GM20000 (cell line): ENCODE results near the gene DHRS1.

Experiments used
- DNase-seq: peaks from one replicate; pipeline ENCODE4 v3.0.0; 2012; ENCODE audit warnings: low spot score
- TF ChIP-seq, protein P1 (sequence below): IDR thresholded peaks from 2 replicates; pipeline ENCODE4 v1.5.1; 2012; ENCODE audit warnings: mild to moderate bottlenecking, control low read depth; ENCODE audit errors: extremely low read depth, missing control alignments

The DHRS1 gene

DNA sequence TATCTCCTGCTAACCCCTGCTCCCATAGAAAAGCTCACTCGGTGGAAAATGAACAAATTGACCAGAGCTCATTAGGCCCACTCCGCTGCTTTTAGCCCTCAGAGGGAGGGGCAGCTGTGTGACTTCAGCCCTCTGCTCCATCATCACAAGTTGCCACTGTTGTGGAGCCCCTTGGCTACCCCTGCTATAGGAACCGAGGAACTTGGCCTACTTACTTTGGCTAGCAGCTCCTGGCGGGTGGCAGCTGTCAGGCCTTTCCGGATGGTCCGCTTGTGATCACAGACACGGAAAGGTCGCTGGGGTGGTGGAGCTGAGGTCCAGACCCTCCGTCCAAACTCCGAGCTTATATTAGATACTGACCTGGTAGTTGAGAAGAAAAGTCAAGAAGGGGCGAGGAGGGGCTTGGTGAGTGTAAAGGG is 7.6 kb upstream of the DHRS1 start:
- no peak for DNase-seq
- TF ChIP-seq, protein P1, sequence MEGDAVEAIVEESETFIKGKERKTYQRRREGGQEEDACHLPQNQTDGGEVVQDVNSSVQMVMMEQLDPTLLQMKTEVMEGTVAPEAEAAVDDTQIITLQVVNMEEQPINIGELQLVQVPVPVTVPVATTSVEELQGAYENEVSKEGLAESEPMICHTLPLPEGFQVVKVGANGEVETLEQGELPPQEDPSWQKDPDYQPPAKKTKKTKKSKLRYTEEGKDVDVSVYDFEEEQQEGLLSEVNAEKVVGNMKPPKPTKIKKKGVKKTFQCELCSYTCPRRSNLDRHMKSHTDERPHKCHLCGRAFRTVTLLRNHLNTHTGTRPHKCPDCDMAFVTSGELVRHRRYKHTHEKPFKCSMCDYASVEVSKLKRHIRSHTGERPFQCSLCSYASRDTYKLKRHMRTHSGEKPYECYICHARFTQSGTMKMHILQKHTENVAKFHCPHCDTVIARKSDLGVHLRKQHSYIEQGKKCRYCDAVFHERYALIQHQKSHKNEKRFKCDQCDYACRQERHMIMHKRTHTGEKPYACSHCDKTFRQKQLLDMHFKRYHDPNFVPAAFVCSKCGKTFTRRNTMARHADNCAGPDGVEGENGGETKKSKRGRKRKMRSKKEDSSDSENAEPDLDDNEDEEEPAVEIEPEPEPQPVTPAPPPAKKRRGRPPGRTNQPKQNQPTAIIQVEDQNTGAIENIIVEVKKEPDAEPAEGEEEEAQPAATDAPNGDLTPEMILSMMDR, result no peak

DNA sequence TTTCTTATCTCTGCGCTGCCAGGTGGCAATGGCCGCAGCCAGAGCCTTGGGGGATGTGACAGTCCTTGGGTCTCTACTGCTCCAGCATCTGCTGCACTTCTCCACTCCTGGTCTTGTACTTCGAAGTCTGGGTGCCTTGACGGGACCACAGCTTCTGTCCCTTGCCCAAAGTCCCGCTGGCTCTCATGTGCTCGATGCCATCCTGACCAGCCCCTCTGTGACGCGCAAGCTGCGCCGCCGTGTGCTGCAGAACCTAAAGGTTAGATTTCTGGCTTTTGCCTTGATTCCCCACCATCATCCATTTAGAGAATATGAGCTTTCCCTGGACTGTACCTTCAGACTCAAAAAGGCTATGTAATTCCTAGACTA is 4.4 kb upstream of the DHRS1 start:
- TF ChIP-seq, protein P1, result no peak

DNA sequence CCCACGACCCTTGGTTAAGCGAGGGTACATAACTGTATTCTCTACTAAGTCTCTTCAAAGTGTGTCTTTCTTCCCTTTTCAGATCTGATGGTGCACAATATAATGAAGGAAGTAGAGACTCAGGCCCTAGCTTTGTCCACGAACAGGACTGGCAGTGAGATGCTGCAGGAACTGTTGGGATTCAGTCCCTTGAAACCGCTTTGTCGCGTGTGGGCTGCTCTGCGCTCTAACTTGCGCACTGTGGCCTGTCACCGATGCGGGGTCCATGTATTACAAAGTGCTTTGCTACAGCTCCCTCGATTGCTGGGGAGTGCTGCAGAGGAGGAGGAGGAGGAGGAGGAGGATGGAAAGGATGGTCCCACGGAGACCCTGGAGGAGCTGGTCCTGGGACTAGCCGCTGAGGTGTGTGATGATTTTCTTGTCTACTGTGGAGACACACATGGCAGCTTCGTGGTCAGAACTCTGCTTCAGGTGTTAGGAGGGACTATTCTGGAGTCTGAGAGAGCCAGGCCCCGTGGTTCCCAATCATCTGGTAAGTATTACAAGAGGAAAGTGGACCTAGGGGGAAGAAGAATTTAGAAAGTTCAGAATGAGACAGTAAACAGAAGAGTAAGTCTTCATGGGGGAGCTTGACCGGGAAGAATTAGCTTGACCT is 873 bp upstream of the DHRS1 start:
- no peak for DNase-seq
- TF ChIP-seq, protein P1, result no peak

More for the DNA sequence above, 4.4 kb upstream of the DHRS1 start:
- no peak for DNase-seq

DNA sequence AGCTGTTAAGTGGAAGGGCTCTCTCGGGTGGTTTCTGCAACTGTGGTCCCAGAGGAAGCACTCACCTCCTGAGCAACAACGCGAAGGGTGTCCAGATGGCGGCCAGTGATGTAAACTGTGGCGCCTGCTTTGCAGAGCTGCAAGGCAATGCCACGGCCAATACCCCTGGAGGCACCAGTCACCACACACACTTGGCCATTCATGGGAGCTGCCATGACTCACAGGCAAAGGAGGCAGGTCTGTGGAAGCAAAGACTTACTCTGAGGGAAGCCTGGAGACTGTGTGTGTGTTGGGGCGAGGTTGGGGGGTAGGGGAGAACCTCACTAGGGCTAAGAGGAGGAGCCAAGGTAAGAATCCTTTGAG is 707 bp downstream of the DHRS1 start:
- DNase-seq, result no peak
- TF ChIP-seq, protein P1, result no peak

DNA sequence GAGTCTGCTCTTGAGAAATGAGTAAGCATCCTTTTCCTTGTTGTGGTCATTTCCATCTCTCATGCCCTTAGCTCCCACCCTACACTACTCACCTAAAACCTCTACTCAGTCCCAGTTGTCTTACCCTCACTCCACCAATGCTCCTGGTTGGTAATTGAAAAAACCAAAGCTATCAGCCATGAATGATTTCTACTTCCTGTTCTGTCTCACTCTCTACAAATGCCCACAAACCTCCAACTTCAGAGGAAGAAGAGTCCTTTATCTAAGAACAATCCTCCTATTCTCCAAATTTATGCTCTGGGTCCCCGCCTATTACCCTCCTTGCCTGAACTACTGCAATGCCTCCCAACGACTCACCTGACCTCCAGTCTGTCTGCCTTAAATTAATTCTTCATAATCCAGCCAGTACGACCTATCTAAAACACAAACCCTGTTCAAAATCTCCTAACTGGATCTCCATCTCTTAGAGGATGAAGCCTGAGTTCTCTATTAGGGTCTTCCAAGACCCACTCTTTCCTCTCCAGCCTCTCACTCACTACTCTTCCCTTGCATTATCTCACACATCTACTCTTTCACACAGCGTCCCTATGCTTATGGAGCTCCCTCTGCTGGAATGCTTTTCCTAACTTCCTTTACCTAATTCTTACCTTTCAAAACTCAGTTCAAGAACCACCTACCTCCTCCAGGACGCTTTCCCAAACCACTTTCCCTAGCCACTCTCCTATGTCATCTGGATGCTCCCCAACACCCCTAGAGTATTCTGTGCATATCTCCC is 2.2 kb downstream of the DHRS1 start:
- no peak for DNase-seq
- TF ChIP-seq, protein P1, result no peak

DNA sequence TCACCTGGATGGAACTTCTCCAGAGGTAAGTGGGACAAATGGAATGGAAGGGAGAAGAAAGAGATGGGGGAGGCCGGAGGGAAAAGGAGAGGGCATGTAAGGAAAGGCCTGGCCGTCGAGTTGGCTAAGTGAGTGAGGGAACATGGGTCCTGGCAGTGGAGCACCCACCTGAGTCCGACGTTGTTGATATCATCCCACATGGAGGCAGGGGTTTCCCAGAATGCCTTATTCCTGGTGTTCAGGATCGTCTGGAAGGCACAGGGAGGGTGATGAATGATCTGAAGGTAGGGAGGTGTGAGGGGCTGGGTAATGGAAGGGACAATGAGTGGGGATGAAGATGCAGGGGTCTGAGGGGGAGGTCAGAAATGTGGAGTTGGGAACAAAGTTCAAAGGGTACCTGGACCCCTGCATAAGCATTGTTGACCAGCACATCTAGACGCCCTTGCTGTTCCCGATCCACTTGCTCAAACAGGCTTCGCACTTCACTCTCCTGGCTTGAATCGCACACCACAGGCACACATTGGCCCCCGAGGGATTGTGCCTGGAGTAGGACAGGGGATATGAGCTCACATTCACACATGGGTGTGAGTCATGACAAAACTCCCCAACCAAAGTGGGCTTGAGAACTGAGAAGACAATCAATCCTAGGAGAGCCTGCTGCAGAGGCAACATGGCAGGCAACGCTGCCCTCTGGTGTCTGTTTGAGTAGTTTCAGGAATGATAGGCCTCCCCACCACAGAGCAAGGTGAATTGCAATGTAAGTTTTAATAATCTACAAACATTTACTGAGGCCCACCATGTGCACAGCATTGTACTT is 3.0 kb downstream of the DHRS1 start:
- DNase-seq, result peak; percentile 84
- TF ChIP-seq, protein P1, result peak; percentile 65

DNA sequence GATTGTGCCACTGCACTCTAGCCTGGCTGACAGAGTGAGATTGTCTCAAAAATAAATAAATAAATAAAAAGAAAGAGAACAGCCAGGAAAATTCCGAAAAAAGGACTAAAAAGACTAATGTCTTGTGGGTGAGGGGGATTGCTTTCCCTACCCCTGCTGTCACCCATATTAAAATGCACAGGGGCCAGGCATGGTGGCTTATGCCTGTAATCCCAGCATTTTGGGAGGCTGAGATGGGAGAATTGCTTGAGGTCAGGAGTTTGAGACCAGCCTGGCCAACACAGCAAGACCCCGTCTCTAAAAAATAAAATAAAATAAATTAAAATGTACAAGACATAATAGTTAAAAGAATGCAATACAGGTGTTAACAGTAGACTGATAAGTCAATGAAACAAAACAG is 6.1 kb downstream of the DHRS1 start:
- DNase-seq, result no peak
- TF ChIP-seq, protein P1, result no peak
